ENCODE measurements around the gene ERCC6L. TPM values are rescaled to one million over a fixed set of nuclear protein-coding genes. Genes with fewer than 3 reads are reported as not detected.
A peak's percentile ranks its signal among the peaks of the same experiment; 100 is the strongest.

The ERCC6L gene
- total and polyA plus RNA-seq, 2 donors (not counting 1 experiment from before 2014, with no cell fraction given), result 0.34 to 0.61 TPM

GRCh38 chrX:72238183-72238582 is 644 bp downstream of the ERCC6L start:
- Histone ChIP-seq H3K36me3 (replicated peaks in 1 of 2; ENCODE audit: control extremely low read depth in 1 of 2, control insufficient read depth in 1 of 2, extremely low read depth in 1 of 2, insufficient read depth in 2 of 2, low read length in 1 of 2) (no peaks in the 10 kb centered on the region), H2AFZ (ENCODE audit: insufficient read depth, low read depth, low read length, poor library complexity, severe bottlenecking) (peak overlapping the region; percentile 77), H3K27me3 (replicated peaks in 1 of 4; ENCODE audit: control extremely low read depth in 1 of 4, control insufficient read depth in 3 of 4, insufficient read depth in 4 of 4, low read length in 3 of 4) (no peaks in the 10 kb centered on the region), H3K27ac (ENCODE audit: low read length in 2 of 2) (no peak overlapping the region), H3K4me2 (replicated peaks; ENCODE audit: low read depth, low read length, poor library complexity, severe bottlenecking) (peak overlapping the region; percentile 81), H3K4me3 (ENCODE audit: control extremely low read depth in 1 of 5, extremely low read depth in 1 of 5, insufficient read depth in 1 of 5, low read depth in 2 of 5, low read length in 4 of 5) (peak overlapping the region in 4 of 5 experiments; percentile 49 to 59 (median 56)), H3K4me1 (ENCODE audit: control insufficient read depth in 2 of 2, insufficient read depth in 2 of 2, low read length in 2 of 2) (peaks cover 0 to 6% of the 10 kb centered on the region in 2 donors), H4K20me1 (ENCODE audit: control insufficient read depth, insufficient read depth, low read length, poor library complexity, severe bottlenecking) (no peaks in the 10 kb centered on the region), H3K9me3 (ENCODE audit: control extremely low read depth in 1 of 3, control insufficient read depth in 2 of 3, insufficient read depth in 1 of 3, low read length in 2 of 3) (peaks cover 0 to 4% (median 0%) of the 10 kb centered on the region in 3 donors), H3K79me2 (ENCODE audit: control insufficient read depth, insufficient read depth, low read length) (no peaks in the 10 kb centered on the region), H3K9ac (ENCODE audit: low read length) (peak overlapping the region; percentile 56)
- intact Hi-C loops (cut with micrococcal nuclease), result no loop called here
- no peak for ATAC-seq (ENCODE audit: low read depth)
- CTCF ChIA-PET, result interaction anchor here (1.2 to 1.3 kb wide), 2 partner anchors 38 to 178 kb away, joined by 3 to 5 read pairs; partner anchors contain the start of gene RPS4X
- no peaks in the 10 kb centered on the region for H3K9me3 Mint-ChIP-seq (ENCODE audit: insufficient read depth)
- 67% methylated on average over 1 of the region's 6 CpGs for WGBS (ENCODE audit: insufficient coverage)
- peaks cover 6% of the 10 kb centered on the region for H3K4me1 Mint-ChIP-seq
- no peak for TF ChIP-seq CTCF (IDR thresholded peaks at IDR 0.05)
- TF ChIP-seq EZH2 (IDR thresholded peaks at IDR 0.05; ENCODE audit: borderline replicate concordance, insufficient read depth, low read depth, low read length, poor library complexity, severe bottlenecking), result no peak
- POLR2A ChIA-PET, result no interaction called here
- DNase-seq, result no peak
- H3K27me3 Mint-ChIP-seq, result no peaks in the 10 kb centered on the region
- H3K4me3 Mint-ChIP-seq, result peak overlapping the region; percentile 92
- H3K27ac Mint-ChIP-seq, result no peak overlapping the region

GRCh38 chrX:72236841-72237240 is 2.0 kb downstream of the ERCC6L start:
- H3K9me3 Mint-ChIP-seq (ENCODE audit: insufficient read depth), result no peaks in the 10 kb centered on the region
- no peak for ATAC-seq (ENCODE audit: low read depth)

More at GRCh38 chrX:72236841-72237240, 2.0 kb downstream of the ERCC6L start:
- Histone ChIP-seq H3K27me3 (replicated peaks in 1 of 4; ENCODE audit: control extremely low read depth in 1 of 4, control insufficient read depth in 3 of 4, insufficient read depth in 4 of 4, low read length in 3 of 4) (no peaks in the 10 kb centered on the region), H3K4me3 (ENCODE audit: control extremely low read depth in 1 of 5, extremely low read depth in 1 of 5, insufficient read depth in 1 of 5, low read depth in 2 of 5, low read length in 4 of 5) (no peak overlapping the region), H3K36me3 (replicated peaks in 1 of 2; ENCODE audit: control extremely low read depth in 1 of 2, control insufficient read depth in 1 of 2, extremely low read depth in 1 of 2, insufficient read depth in 2 of 2, low read length in 1 of 2) (no peaks in the 10 kb centered on the region), H3K9me3 (ENCODE audit: control extremely low read depth in 1 of 3, control insufficient read depth in 2 of 3, insufficient read depth in 1 of 3, low read length in 2 of 3) (peaks cover 0 to 4% (median 0%) of the 10 kb centered on the region in 3 donors), H3K4me1 (ENCODE audit: control insufficient read depth in 2 of 2, insufficient read depth in 2 of 2, low read length in 2 of 2) (peaks cover 0 to 6% of the 10 kb centered on the region in 2 donors), H3K4me2 (replicated peaks; ENCODE audit: low read depth, low read length, poor library complexity, severe bottlenecking) (no peak overlapping the region), H3K9ac (ENCODE audit: low read length) (no peak overlapping the region), H4K20me1 (ENCODE audit: control insufficient read depth, insufficient read depth, low read length, poor library complexity, severe bottlenecking) (no peaks in the 10 kb centered on the region), H2AFZ (ENCODE audit: insufficient read depth, low read depth, low read length, poor library complexity, severe bottlenecking) (no peak overlapping the region), H3K27ac (ENCODE audit: low read length in 2 of 2) (no peak overlapping the region), H3K79me2 (ENCODE audit: control insufficient read depth, insufficient read depth, low read length) (no peaks in the 10 kb centered on the region)
- Mint-ChIP-seq H3K4me3 (no peak overlapping the region), H3K27ac (no peak overlapping the region), H3K4me1 (peaks cover 6% of the 10 kb centered on the region), H3K27me3 (no peaks in the 10 kb centered on the region)
- ChIA-PET CTCF (no interaction called here), POLR2A (no interaction called here)
- TF ChIP-seq CTCF (IDR thresholded peaks at IDR 0.05) (no peak), EZH2 (IDR thresholded peaks at IDR 0.05; ENCODE audit: borderline replicate concordance, insufficient read depth, low read depth, low read length, poor library complexity, severe bottlenecking) (no peak)
- intact Hi-C loops (cut with micrococcal nuclease), result no loop called here
- WGBS (ENCODE audit: insufficient coverage), result 100% methylated on average over 1 of the region's 4 CpGs
- DNase-seq, result no peak
